ENCODE results near the gene RPH3AL.

Gene RPH3AL

GRCh38 chr17:247767-248166 lies 104.8 kb downstream of the RPH3AL start:
- no peak for TF ChIP-seq CREB1 (IDR thresholded peaks at IDR 0.05; ENCODE audit: low read depth)
- no peak for TF ChIP-seq FOXM1 (IDR thresholded peaks at IDR 0.05; ENCODE audit: borderline replicate concordance, low read depth)
- TF ChIP-seq MAX (IDR thresholded peaks at IDR 0.05) = no peak
- no peak for TF ChIP-seq RAD21 (IDR thresholded peaks at IDR 0.05; ENCODE audit: low read depth)
- no peak for TF ChIP-seq ZBTB7A (IDR thresholded peaks at IDR 0.05; ENCODE audit: low read depth)

GRCh38 chr17:246851-247421 lies 105.7 kb downstream of the RPH3AL start:
- TF ChIP-seq REST (IDR thresholded peaks at IDR 0.05; ENCODE audit: low read depth) (no peak), TEAD4 (IDR thresholded peaks at IDR 0.05) (no peak), EP300 (IDR thresholded peaks at IDR 0.05; ENCODE audit: borderline replicate concordance) (no peak), ZBTB7A (IDR thresholded peaks at IDR 0.05; ENCODE audit: low read depth) (no peak), RAD21 (IDR thresholded peaks at IDR 0.05; ENCODE audit: low read depth) (no peak), USF1 (IDR thresholded peaks at IDR 0.05) (no peak)

- TF ChIP-seq MAX (IDR thresholded peaks at IDR 0.05) (no peak), TCF12 (IDR thresholded peaks at IDR 0.05; ENCODE audit: low read depth) (no peak), USF1 (IDR thresholded peaks at IDR 0.05) (no peak), EP300 (IDR thresholded peaks at IDR 0.05; ENCODE audit: borderline replicate concordance) (no peak), RAD21 (IDR thresholded peaks at IDR 0.05; ENCODE audit: low read depth) (no peak), YY1 (IDR thresholded peaks at IDR 0.05; ENCODE audit: low read depth) (no peak), FOXM1 (IDR thresholded peaks at IDR 0.05; ENCODE audit: borderline replicate concordance, low read depth) (no peak), ZBTB7A (IDR thresholded peaks at IDR 0.05; ENCODE audit: low read depth) (no peak), TAF1 (IDR thresholded peaks at IDR 0.05; ENCODE audit: low read depth) (no peak), NFIC (IDR thresholded peaks at IDR 0.05) (no peak), CEBPB (IDR thresholded peaks at IDR 0.05) (no peak), TEAD4 (IDR thresholded peaks at IDR 0.05) (no peak), REST (IDR thresholded peaks at IDR 0.05; ENCODE audit: low read depth) (no peak)
These were observed 106.4 kb downstream of the RPH3AL start for GRCh38 chr17:246226-246625.

GRCh38 chr17:245611-246010 lies 107.0 kb downstream of the RPH3AL start:
- TF ChIP-seq TCF12 (IDR thresholded peaks at IDR 0.05; ENCODE audit: low read depth) = no peak
- TF ChIP-seq YY1 (IDR thresholded peaks at IDR 0.05; ENCODE audit: low read depth) = no peak
- no peak for TF ChIP-seq MAX (IDR thresholded peaks at IDR 0.05)
- no peak for TF ChIP-seq EP300 (IDR thresholded peaks at IDR 0.05; ENCODE audit: borderline replicate concordance)
- TF ChIP-seq FOXM1 (IDR thresholded peaks at IDR 0.05; ENCODE audit: borderline replicate concordance, low read depth) = no peak
- TF ChIP-seq RAD21 (IDR thresholded peaks at IDR 0.05; ENCODE audit: low read depth) = no peak
- TF ChIP-seq CREB1 (IDR thresholded peaks at IDR 0.05; ENCODE audit: low read depth) = no peak
- TF ChIP-seq ZBTB7A (IDR thresholded peaks at IDR 0.05; ENCODE audit: low read depth) = no peak
- no peak for TF ChIP-seq NFIC (IDR thresholded peaks at IDR 0.05)
- TF ChIP-seq TEAD4 (IDR thresholded peaks at IDR 0.05) = no peak
- TF ChIP-seq USF1 (IDR thresholded peaks at IDR 0.05) = no peak
- no peak for TF ChIP-seq CEBPB (IDR thresholded peaks at IDR 0.05)

GRCh38 chr17:245020-245419 lies 107.6 kb downstream of the RPH3AL start:
- TF ChIP-seq NFIC (IDR thresholded peaks at IDR 0.05) (no peak), REST (IDR thresholded peaks at IDR 0.05; ENCODE audit: low read depth) (no peak), CREB1 (IDR thresholded peaks at IDR 0.05; ENCODE audit: low read depth) (no peak), EGR1 (IDR thresholded peaks at IDR 0.05) (no peak), TAF1 (IDR thresholded peaks at IDR 0.05; ENCODE audit: low read depth) (no peak), EP300 (IDR thresholded peaks at IDR 0.05; ENCODE audit: borderline replicate concordance) (no peak), ZBTB7A (IDR thresholded peaks at IDR 0.05; ENCODE audit: low read depth) (no peak), TCF12 (IDR thresholded peaks at IDR 0.05; ENCODE audit: low read depth) (no peak), USF1 (IDR thresholded peaks at IDR 0.05) (no peak), YY1 (IDR thresholded peaks at IDR 0.05; ENCODE audit: low read depth) (no peak), CEBPB (IDR thresholded peaks at IDR 0.05) (no peak), RAD21 (IDR thresholded peaks at IDR 0.05; ENCODE audit: low read depth) (no peak), MAX (IDR thresholded peaks at IDR 0.05) (no peak)

All from Ishikawa (cell line).